COR-L47 (cell line): ENCODE measurements around the gene MBP.

Experiments used
- DNase-seq: peaks from one replicate; lab custom pipeline; 2025; lab: John Stamatoyannopoulos, UW

Gene MBP

DNA sequence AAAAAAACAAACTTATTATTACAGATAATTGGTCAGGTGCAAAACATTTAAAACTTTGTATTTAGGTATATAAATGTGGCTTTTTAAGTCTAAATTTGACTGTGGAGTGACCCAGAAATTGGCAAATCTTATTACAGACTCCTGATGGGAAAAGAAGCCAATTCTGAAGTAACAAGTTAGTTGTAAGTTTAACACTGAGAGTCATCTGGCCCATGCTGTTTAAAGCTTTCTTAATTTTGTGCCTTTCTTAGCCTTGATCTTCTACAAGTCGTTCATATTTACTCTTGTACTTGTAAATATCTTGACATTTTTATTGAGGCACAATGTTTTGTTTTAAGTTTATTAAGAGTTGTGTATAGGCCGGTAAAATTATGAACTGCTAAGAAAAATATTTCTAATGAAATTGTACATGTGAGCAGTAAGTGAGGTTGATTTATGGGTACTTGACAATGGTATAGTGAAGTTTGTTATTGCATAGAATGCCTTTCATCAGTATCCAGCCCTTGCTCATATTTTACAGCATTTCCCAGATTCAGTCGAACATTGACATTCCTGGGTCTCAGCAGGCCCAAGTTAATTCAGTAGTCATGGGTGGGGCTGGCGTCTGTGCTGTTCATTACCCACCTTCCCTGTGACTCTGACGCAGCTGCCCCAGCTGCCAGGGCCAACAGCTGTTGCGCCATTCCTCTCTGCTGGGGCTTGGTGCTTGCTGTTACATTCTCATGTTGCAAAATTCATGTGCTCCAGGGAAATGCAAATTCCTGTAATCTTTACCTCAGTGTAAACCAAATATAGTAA is 188.8 kb downstream of the MBP start:
- no peak for DNase-seq

DNA sequence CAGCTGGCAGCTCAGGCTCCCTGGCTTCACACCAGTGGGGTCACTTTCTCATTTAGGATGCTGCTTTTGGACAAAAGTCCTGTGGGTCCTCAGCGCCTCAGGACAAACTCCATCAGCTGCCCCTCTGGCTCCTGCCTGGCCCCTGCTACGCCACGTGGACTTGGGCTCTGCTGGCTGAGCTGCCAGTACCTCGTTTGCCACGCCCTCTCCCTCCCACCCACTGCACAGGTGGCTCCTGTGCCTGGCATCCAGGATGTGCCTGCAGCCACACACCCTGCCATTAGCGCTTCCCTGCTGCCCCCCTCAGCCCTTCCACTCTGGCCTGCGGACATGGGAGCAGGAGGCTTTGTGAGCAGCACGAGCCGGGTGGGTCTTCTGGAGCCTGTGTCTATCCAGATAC is 191.3 kb downstream of the MBP start:
- DNase-seq: peak; percentile 91

DNA sequence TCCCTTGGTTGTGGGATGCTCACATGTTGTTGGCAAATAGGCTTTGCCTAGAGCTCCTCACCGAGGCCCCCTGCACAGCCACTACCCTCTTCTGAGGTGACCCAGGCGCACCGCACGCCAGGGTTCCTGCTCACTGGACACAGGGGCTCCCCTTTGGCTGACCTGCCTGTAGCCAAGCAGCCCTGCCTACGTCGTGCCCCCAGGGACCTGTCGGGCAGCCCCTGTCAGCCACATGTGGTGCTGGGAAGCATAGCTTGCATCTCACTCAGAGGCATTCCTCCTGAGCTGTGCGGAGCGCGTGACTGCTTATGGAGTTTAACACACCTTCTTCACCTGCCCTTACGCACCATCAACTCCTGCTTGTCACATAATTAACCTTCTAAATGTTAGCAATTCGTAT is 194.0 kb downstream of the MBP start:
- no peak for DNase-seq

DNA sequence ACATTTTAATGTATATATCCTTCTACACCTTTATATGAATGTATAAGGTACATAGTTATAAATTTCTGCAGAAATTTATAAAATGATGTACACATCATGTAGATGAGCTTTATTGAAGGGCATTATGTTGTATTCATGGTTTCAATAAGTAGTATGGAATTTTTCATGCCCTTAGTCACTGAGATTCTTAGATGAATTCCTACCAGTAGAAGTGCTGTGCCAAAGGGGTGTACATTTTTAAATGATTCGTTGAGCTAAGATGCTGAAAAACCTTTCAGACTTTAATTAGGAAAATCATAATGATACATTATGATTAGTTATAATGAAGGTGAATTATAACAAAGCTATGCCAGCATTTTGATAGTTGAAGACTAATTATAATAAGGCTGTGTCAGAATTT is 195.0 kb downstream of the MBP start:
- DNase-seq: no peak

DNA sequence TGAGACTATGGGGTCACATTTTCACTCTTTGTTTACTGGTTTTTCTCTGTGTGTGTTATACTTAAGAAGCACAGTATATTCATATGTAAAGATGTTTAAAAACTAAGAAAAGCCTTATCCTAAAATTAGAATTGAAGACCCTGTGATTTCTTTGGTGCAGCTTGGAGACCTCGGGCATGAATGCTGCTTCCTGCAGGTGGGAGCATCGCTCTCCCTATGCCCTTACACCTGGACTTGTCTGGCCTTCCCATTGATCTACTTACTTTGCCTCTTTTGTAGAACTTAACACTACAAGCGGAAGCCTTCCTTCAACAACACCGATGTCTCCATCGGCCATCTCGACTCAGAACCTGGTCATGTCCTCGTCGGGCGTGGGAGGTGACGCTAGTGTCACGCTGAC is 195.7 kb downstream of the MBP start:
- no peak for DNase-seq

DNA sequence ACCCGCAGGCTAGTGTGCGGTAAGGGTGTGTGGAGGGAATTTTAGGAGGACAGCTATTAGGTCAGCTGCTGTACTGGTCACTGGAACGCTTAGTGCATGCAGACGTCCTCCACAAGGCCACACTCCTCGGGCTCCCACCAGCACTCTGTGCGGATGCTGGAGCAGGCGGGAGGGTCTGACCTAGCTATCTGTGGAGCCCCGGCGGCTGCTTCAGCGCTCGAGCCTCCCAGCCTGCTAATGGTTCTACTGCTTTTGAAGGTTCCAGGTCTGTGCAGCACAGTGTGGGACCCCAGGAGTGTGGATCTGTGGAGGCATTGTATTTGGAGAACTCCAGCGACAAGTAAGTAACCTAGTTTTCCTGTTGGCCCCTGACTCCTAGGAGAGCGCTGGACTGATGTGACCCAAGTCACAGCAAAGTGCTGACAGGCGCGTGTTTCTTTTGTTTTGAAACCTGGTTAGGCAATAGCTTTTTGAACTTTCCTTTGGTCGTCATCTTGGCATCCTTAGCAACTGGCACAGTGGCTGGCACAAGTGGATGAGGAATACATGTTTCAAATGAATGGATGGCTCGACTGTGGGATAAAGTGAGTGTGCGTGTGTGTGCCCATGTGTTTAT is 196.8 kb downstream of the MBP start:
- DNase-seq: no peak

DNA sequence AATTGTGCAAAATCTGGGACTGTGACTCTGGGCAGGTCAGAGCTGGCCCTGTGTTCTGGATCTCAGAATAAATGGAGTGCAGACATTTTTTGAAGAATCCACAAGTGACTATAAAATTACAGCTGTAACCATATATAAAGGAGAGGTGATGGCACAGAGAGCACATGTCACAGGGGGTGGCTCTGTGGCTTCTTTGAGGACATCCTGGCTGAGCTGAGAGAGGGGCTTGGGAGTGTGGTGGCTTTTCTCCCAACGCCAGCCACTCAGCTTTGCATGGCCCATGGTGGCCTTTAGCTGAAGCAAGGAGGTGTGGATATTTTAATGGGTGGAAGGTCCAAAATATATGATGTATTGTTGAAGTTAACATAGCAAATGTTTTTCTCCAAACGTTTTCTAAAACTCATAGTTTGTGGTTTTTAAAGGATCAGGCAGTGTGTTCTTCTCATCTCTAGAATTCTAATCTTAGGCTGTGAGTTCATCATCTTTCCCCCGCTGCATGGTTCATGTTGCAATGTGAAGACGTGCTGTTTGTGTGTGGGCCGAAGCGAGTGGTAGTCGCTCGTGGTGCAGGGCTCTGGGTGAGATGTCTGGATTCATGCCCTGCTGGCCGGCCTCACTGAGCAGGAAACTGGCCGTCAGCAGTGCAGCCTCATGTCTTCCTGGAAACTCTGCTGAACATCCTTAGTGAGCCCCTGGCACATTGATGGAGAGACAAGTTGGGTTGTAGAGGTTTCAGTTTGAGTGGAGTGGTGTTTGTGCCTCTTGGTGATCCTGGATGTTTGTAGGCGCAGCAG is 200.4 kb downstream of the MBP start:
- DNase-seq: no peak

DNA sequence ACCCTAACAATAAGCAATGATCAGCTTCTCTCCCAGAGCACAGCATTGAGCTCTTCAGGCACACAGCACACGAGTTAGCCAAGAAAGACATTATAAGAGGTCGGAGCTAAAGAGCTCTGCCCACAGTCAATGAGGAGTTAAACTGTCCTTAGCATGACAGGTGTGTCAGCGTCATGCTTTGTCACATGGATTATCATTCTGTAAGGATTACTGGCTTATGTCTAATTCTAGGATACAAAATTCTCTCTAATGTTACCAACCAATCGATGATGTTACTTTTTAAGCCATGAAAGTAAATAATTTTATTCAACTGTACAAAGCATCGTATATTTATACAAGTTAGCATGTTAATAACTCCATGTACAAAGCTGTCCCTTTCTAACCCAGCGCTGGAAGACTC is 201.4 kb downstream of the MBP start:
- no peak for DNase-seq
